ENCODE data around the gene OR6J1.
A peak's percentile ranks its signal among the peaks of the same experiment; 100 is the strongest.

Gene OR6J1

DNA sequence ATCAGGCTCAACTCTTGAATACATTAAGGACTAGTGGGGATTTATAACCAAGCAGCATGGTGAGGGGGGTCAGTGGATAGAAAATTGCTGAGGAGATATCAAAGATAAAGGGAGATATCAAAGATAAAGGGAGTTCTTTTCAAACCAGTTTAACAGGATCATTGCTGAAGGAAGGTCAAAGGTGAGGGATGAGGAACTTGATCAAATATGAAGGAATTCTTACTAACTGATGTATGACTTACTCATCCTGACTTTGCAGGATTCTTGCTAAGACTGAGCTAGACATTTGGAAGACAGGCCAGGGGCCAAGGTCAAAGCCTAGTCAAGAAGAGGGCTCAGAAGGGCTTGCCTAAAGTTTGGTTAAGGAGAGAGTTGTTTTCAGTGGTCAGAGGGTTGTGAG lies 41.3 kb downstream of the OR6J1 start:
- H3K4me2 ChIP-seq (ENCODE audit: insufficient read depth, low read length) = no peak overlapping the region
- peaks cover 54% of the 10 kb centered on the region for H3K27me3 ChIP-seq (ENCODE audit: insufficient read depth, low read length, poor library complexity)
- no peak for DNase-seq
- no peak overlapping the region for H2AFZ ChIP-seq (ENCODE audit: low read depth, low read length)
- ATAC-seq (ENCODE audit: insufficient read depth, low read depth) = no peak
- peaks cover 11% of the 10 kb centered on the region for H3K4me1 ChIP-seq (ENCODE audit: insufficient read depth, low read length)
- H3K4me3 ChIP-seq (ENCODE audit: low read depth in 1 of 2, low read length in 2 of 2) = no peak overlapping the region
- no peaks in the 10 kb centered on the region; the same call in 1 of the 2 replicates for H4K20me1 ChIP-seq (ENCODE audit: insufficient read depth, low read length)
- H3K27ac ChIP-seq (ENCODE audit: low read length) = no peak overlapping the region
- no peaks in the 10 kb centered on the region for H3K79me2 ChIP-seq (ENCODE audit: insufficient read depth, low read length)
- no peak overlapping the region for H3K9ac ChIP-seq (ENCODE audit: low read depth, low read length)
- TF ChIP-seq EZH2 (IDR thresholded peaks at IDR 0.05; ENCODE audit: borderline replicate concordance, low read depth, low read length, severe bottlenecking) (no peak), CTCF (IDR thresholded peaks at IDR 0.05; ENCODE audit: borderline replicate concordance, extremely low read depth, low read length, poor library complexity, severe bottlenecking) (no peak)
- H3K36me3 ChIP-seq (ENCODE audit: insufficient read depth, low read length) = no peaks in the 10 kb centered on the region
- no peaks in the 10 kb centered on the region for H3K9me3 ChIP-seq (ENCODE audit: insufficient read depth, low read length, severe bottlenecking)

- H3K27ac ChIP-seq (ENCODE audit: low read length) = no peak overlapping the region
- no peak overlapping the region for H3K9ac ChIP-seq (ENCODE audit: low read depth, low read length)
- no peak overlapping the region for H3K4me3 ChIP-seq (ENCODE audit: low read depth in 1 of 2, low read length in 2 of 2)
- no peaks in the 10 kb centered on the region for H3K9me3 ChIP-seq (ENCODE audit: insufficient read depth, low read length, severe bottlenecking)
- ATAC-seq (ENCODE audit: insufficient read depth, low read depth) = no peak
- no peak overlapping the region for H3K4me2 ChIP-seq (ENCODE audit: insufficient read depth, low read length)
- H3K36me3 ChIP-seq (ENCODE audit: insufficient read depth, low read length) = no peaks in the 10 kb centered on the region
- no peak for TF ChIP-seq CTCF (IDR thresholded peaks at IDR 0.05; ENCODE audit: borderline replicate concordance, extremely low read depth, low read length, poor library complexity, severe bottlenecking)
- TF ChIP-seq EZH2 (IDR thresholded peaks at IDR 0.05; ENCODE audit: borderline replicate concordance, low read depth, low read length, severe bottlenecking) = no peak
- no peaks in the 10 kb centered on the region for H3K79me2 ChIP-seq (ENCODE audit: insufficient read depth, low read length)
- H3K4me1 ChIP-seq (ENCODE audit: insufficient read depth, low read length) = peaks cover 13% of the 10 kb centered on the region
- no peak overlapping the region for H2AFZ ChIP-seq (ENCODE audit: low read depth, low read length)
- DNase-seq = no peak
- H4K20me1 ChIP-seq (ENCODE audit: insufficient read depth, low read length) = no peaks in the 10 kb centered on the region
- peaks cover 59% of the 10 kb centered on the region for H3K27me3 ChIP-seq (ENCODE audit: insufficient read depth, low read length, poor library complexity)
Measured at GRCh38 chr14:22601996-22602395, 42.2 kb downstream of the OR6J1 start.

- no peaks in the 10 kb centered on the region for H3K79me2 ChIP-seq (ENCODE audit: insufficient read depth, low read length)
- no peaks in the 10 kb centered on the region for H3K9me3 ChIP-seq (ENCODE audit: insufficient read depth, low read length, severe bottlenecking)
- no peak overlapping the region for H3K27ac ChIP-seq (ENCODE audit: low read length)
- DNase-seq = no peak
- H3K27me3 ChIP-seq (ENCODE audit: insufficient read depth, low read length, poor library complexity) = peaks cover 65% of the 10 kb centered on the region
- H3K36me3 ChIP-seq (ENCODE audit: insufficient read depth, low read length) = no peaks in the 10 kb centered on the region
- TF ChIP-seq CTCF (IDR thresholded peaks at IDR 0.05; ENCODE audit: borderline replicate concordance, extremely low read depth, low read length, poor library complexity, severe bottlenecking) (no peak), EZH2 (IDR thresholded peaks at IDR 0.05; ENCODE audit: borderline replicate concordance, low read depth, low read length, severe bottlenecking) (no peak)
- H3K4me1 ChIP-seq (ENCODE audit: insufficient read depth, low read length) = peaks cover 13% of the 10 kb centered on the region
- H3K9ac ChIP-seq (ENCODE audit: low read depth, low read length) = no peak overlapping the region
- H4K20me1 ChIP-seq (ENCODE audit: insufficient read depth, low read length) = no peaks in the 10 kb centered on the region
- no peak overlapping the region for H3K4me2 ChIP-seq (ENCODE audit: insufficient read depth, low read length)
- no peak overlapping the region for H2AFZ ChIP-seq (ENCODE audit: low read depth, low read length)
- no peak overlapping the region for H3K4me3 ChIP-seq (ENCODE audit: low read depth in 1 of 2, low read length in 2 of 2)
- no peak for ATAC-seq (ENCODE audit: insufficient read depth, low read depth)
Measured at GRCh38 chr14:22601456-22601855, 42.7 kb downstream of the OR6J1 start.

DNA sequence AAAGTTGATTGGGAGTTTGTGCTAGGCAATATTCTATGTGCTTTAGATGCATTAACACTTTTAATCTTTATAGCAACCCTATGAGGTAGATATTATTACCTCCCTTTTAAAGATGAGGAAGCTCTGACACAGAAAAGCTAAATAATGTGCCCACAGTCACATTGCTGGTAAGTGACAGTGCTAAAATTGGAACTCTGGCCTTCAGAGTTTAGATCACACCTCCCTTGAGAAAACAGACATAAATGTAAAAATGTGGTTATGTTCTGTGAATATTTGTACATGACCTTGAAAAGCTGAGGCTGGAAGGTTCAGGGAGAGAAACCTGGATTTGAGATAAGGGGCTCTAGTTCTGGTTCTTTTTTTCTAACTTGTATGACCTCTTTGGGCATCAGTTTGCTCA lies 44.1 kb downstream of the OR6J1 start:
- Histone ChIP-seq H3K4me1 (ENCODE audit: insufficient read depth, low read length) (peaks cover 13% of the 10 kb centered on the region), H2AFZ (ENCODE audit: low read depth, low read length) (no peak overlapping the region), H3K27ac (ENCODE audit: low read length) (no peak overlapping the region), H3K36me3 (ENCODE audit: insufficient read depth, low read length) (no peaks in the 10 kb centered on the region), H3K4me2 (ENCODE audit: insufficient read depth, low read length) (no peak overlapping the region), H3K4me3 (ENCODE audit: low read depth in 1 of 2, low read length in 2 of 2) (no peak overlapping the region), H3K9me3 (ENCODE audit: insufficient read depth, low read length, severe bottlenecking) (no peaks in the 10 kb centered on the region), H3K9ac (ENCODE audit: low read depth, low read length) (no peak overlapping the region), H3K27me3 (ENCODE audit: insufficient read depth, low read length, poor library complexity) (peaks cover 69% of the 10 kb centered on the region), H3K79me2 (ENCODE audit: insufficient read depth, low read length) (no peaks in the 10 kb centered on the region), H4K20me1 (ENCODE audit: insufficient read depth, low read length) (no peaks in the 10 kb centered on the region)
- ATAC-seq (ENCODE audit: insufficient read depth, low read depth) (no peak), DNase-seq (no peak)
- TF ChIP-seq CTCF (IDR thresholded peaks at IDR 0.05; ENCODE audit: borderline replicate concordance, extremely low read depth, low read length, poor library complexity, severe bottlenecking) (no peak), EZH2 (IDR thresholded peaks at IDR 0.05; ENCODE audit: borderline replicate concordance, low read depth, low read length, severe bottlenecking) (peak; percentile 9)

Measured in DND-41 (cell line).